Muscle of arm (tissue), 12 donors: ENCODE data around the gene SPATA25. TPM values are rescaled to one million over a fixed set of nuclear protein-coding genes. Genes with fewer than 3 reads are reported as not detected.
"Not testable (repeated sequence)": the region's sequence is repeated elsewhere in the genome, so short reads cannot be mapped to it uniquely, and the experiment has no call there.

Experiments
- DNase-seq: peaks from one replicate; pipeline ENCODE4 v3.0.0-alpha.2; 2013
- polyA plus RNA-seq, 12 donors: library from polyadenylated mRNA; unstranded; fragments of 120-200 nt; gene quantifications; one replicate each; pipeline ENCODE4 v1.2.1, GENCODE V29; 2013; ENCODE audit not compliant: insufficient read length in 12 of 12

SPATA25 gene
- polyA plus RNA-seq, 12 donors: 2.9 to 17.1 (median 6.7) TPM; not detected in 1

GRCh38 chr20:45917790-45918141, 30.3 kb upstream of the SPATA25 start:
- peak; percentile 73 for DNase-seq

GRCh38 chr20:45913116-45913515, 25.7 kb upstream of the SPATA25 start:
- DNase-seq: no peak

- no peak for DNase-seq
Measured at GRCh38 chr20:45912344-45912682, 24.9 kb upstream of the SPATA25 start.

GRCh38 chr20:45911486-45912343, 24.3 kb upstream of the SPATA25 start, which contains the start of gene PLTP:
Gene PLTP, minus strand, starts transcription at chr20:45912155. Its CDS starts 703 bp downstream, at chr20:45911452.
- DNase-seq: peak; percentile 72

- DNase-seq: peak; percentile 90
Measured at GRCh38 chr20:45910670-45911485, 23.5 kb upstream of the SPATA25 start.

GRCh38 chr20:45909817-45910669, 22.6 kb upstream of the SPATA25 start:
- no peak for DNase-seq

GRCh38 chr20:45909336-45909808, 21.9 kb upstream of the SPATA25 start:
- DNase-seq: no peak

GRCh38 chr20:45908084-45908483, 20.7 kb upstream of the SPATA25 start:
- no peak for DNase-seq

GRCh38 chr20:45907219-45907948, 20.0 kb upstream of the SPATA25 start:
- DNase-seq: no peak

- no peak for DNase-seq
Measured at GRCh38 chr20:45905505-45906079, 18.2 kb upstream of the SPATA25 start.

GRCh38 chr20:45904583-45905504, 17.4 kb upstream of the SPATA25 start:
- no peak for DNase-seq

GRCh38 chr20:45902199-45902701, 14.8 kb upstream of the SPATA25 start:
- no peak for DNase-seq

- DNase-seq: not testable (repeated sequence)
Measured at GRCh38 chr20:45901332-45901731, 13.9 kb upstream of the SPATA25 start.

GRCh38 chr20:45899046-45899835, 11.8 kb upstream of the SPATA25 start:
- no peak for DNase-seq

GRCh38 chr20:45898285-45898684, 10.9 kb upstream of the SPATA25 start:
- DNase-seq: no peak

GRCh38 chr20:45897692-45898091, 10.3 kb upstream of the SPATA25 start:
- DNase-seq: no peak

- DNase-seq: no peak
Measured at GRCh38 chr20:45897289-45897688, 9.9 kb upstream of the SPATA25 start.

- DNase-seq: no peak
Measured at GRCh38 chr20:45896641-45897161, 9.3 kb upstream of the SPATA25 start.
